HCT116 (cell line): ENCODE measurements around the gene TMTC2. TPM values are rescaled to one million over a fixed set of nuclear protein-coding genes. Genes with fewer than 3 reads are reported as not detected.

Experiments
- ATAC-seq: fragments of 200-7000 bp; cut with Tn5 transposase; 2 replicates; pipeline ENCODE4 v1.9.1; 2020; ENCODE audit warnings: mild to moderate bottlenecking, moderate library complexity
- BruUV-seq: library from RNA; stranded (reverse); fragments of 400-500 nt; replicated peaks from 2 replicates; lab custom pipeline; 2021; lab: Mats Ljungman, UMichigan
- CTCF ChIA-PET: fragments of 300-600 bp; sonication (Branson Sonifier 250); formaldehyde crosslinking; loops from one replicate; lab custom pipeline; 2021; ENCODE audit warnings: antibody characterized with exemption; lab: Charles Lee
- POLR2A ChIA-PET: fragments of 300-600, 350-600 bp; sonication (Branson Sonifier 250); formaldehyde crosslinking; loops from one replicate; lab custom pipeline; 2021; ENCODE audit warnings: antibody characterized with exemption; lab: Charles Lee
- RAD21 ChIA-PET, 2 experiments: fragments of 300-600 bp; sonication (Branson Sonifier 250); formaldehyde crosslinking; loops; one replicate each; lab custom pipeline; 2023; ENCODE audit warnings: low total read pairs in 2 of 2; ENCODE audit not compliant: uncharacterized antibody in 2 of 2, unreplicated experiment in 2 of 2, low non-redundant PET in 1 of 2; lab: Charles Lee
- DNase-seq: peaks from one replicate; pipeline ENCODE4 v3.0.0-alpha.2; 2010; ENCODE audit warnings: low read depth, low spot score
- H2AFZ ChIP-seq: fragments of 200-600 bp; shearing (Covaris generic), sonication (generic); 2 replicates; pipeline ENCODE4 v1.6.1; 2017; ENCODE audit warnings: low read depth, mixed run types, mixed read lengths, antibody characterized with exemption, low read length; ENCODE audit not compliant: poor library complexity, severe bottlenecking
- H3K27ac ChIP-seq: 2 replicates; pipeline ENCODE4 v1.5.1; 2012; ENCODE audit warnings: low read depth, low read length
- H3K27me3 ChIP-seq: fragments of 200-600 bp; sonication (generic); 2 replicates; pipeline ENCODE4 v1.6.1; 2016; ENCODE audit warnings: mixed run types, low read length, mixed read lengths; ENCODE audit not compliant: insufficient read depth
- H3K36me3 ChIP-seq, 2 experiments: fragments of 200-500 bp in 1 of 2; fragments of 200-600 bp in 1 of 2; sonication (Bioruptor generic) in 1 of 2; sonication (generic) in 1 of 2; 2 replicates each; pipeline versions ENCODE4 v1.5.1 to v1.6.1; 2014 to 2016; ENCODE audit warnings: low read length in 2 of 2, inconsistent platforms in 1 of 2, mixed read lengths in 1 of 2, mixed run types in 1 of 2; ENCODE audit not compliant: insufficient read depth in 2 of 2, control insufficient read depth in 1 of 2
- H3K4me1 ChIP-seq, 2 experiments: fragments of 200-600 bp in 1 of 2; sonication (generic) in 1 of 2; 2 replicates each; pipeline versions ENCODE4 v1.5.1 to v1.6.1; 2012 to 2017; ENCODE audit warnings: low read length in 2 of 2, inconsistent platforms in 1 of 2, mild to moderate bottlenecking in 1 of 2, mixed read lengths in 1 of 2, mixed run types in 1 of 2, moderate library complexity in 1 of 2; ENCODE audit not compliant: insufficient read depth in 2 of 2, control insufficient read depth in 1 of 2
- H3K4me2 ChIP-seq: fragments of 200-600 bp; sonication (generic); 2 replicates; pipeline ENCODE4 v1.6.1; 2017; ENCODE audit warnings: mixed run types, low read length, mixed read lengths
- H3K4me3 ChIP-seq, 2 experiments: fragments of 200-600 bp in 1 of 2; sonication (generic) in 1 of 2; replicated peaks in 1 of 2; 2 replicates each; pipeline ENCODE4 v1.5.1; 2011 to 2016; ENCODE audit warnings: low read length in 2 of 2, control low read depth in 1 of 2, low read depth in 1 of 2, mild to moderate bottlenecking in 1 of 2, mixed read lengths in 1 of 2, mixed run types in 1 of 2
- H3K79me2 ChIP-seq: fragments of 200-600 bp; sonication (generic); 2 replicates; pipeline ENCODE4 v1.6.1; 2017; ENCODE audit warnings: mild to moderate bottlenecking, mixed run types, low read length, moderate library complexity, mixed read lengths; ENCODE audit not compliant: insufficient read depth
- H3K9ac ChIP-seq: fragments of 200-600 bp; sonication (generic); 2 replicates; pipeline ENCODE4 v1.6.1; 2016; ENCODE audit warnings: low read length, mixed read lengths
- H3K9me2 ChIP-seq: fragments of 200-600 bp; sonication (generic), shearing (Covaris generic); 2 replicates; pipeline ENCODE4 v1.6.1; 2017; ENCODE audit warnings: mixed run types, mild to moderate bottlenecking, moderate library complexity; ENCODE audit not compliant: insufficient read depth
- H3K9me3 ChIP-seq, 2 experiments: fragments of 200-500 bp in 1 of 2; fragments of 200-600 bp in 1 of 2; sonication (Bioruptor generic) in 1 of 2; sonication (generic) in 1 of 2; 2 replicates each; pipeline ENCODE4 v1.6.1; 2014 to 2017; ENCODE audit warnings: low read length in 2 of 2, mixed read lengths in 2 of 2, inconsistent platforms in 1 of 2, low read depth in 1 of 2, mild to moderate bottlenecking in 1 of 2, mixed run types in 1 of 2, moderate library complexity in 1 of 2; ENCODE audit not compliant: control insufficient read depth in 1 of 2, insufficient read depth in 1 of 2
- H4K20me1 ChIP-seq: fragments of 200-600 bp; sonication (generic), shearing (Covaris generic); 2 replicates; pipeline ENCODE4 v1.6.1; 2017; ENCODE audit warnings: mixed run types, mild to moderate bottlenecking, moderate library complexity; ENCODE audit not compliant: insufficient read depth
- CBX3 ChIP-seq: IDR thresholded peaks from 2 replicates; pipeline ENCODE4 v1.6.1; 2012; ENCODE audit warnings: low read depth
- CEBPB ChIP-seq: IDR thresholded peaks from 2 replicates; pipeline ENCODE4 v1.6.1; 2012; ENCODE audit warnings: low read depth
- ELF1 ChIP-seq: IDR thresholded peaks from 2 replicates; pipeline ENCODE4 v1.6.1; 2012; ENCODE audit warnings: low read depth, borderline replicate concordance
- EZH2phosphoT487 ChIP-seq: fragments of 200-600 bp; IDR thresholded peaks from 2 replicates; pipeline ENCODE4 v1.6.1; 2018; ENCODE audit warnings: antibody characterized with exemption, borderline replicate concordance
- JUND ChIP-seq: IDR thresholded peaks from 2 replicates; pipeline ENCODE4 v1.6.1; 2012
- POLR2A ChIP-seq: IDR thresholded peaks from 2 replicates; pipeline ENCODE4 v1.7.0; 2011; ENCODE audit warnings: borderline replicate concordance; ENCODE audit not compliant: insufficient read depth, insufficient read length; ENCODE audit errors: extremely low read depth
- RAD21 ChIP-seq: IDR thresholded peaks from 2 replicates; pipeline ENCODE4 v1.6.1; 2012; ENCODE audit warnings: low read depth, mild to moderate bottlenecking
- REST ChIP-seq: IDR thresholded peaks from 2 replicates; pipeline ENCODE4 v1.6.1; 2012; ENCODE audit warnings: low read depth
- SP1 ChIP-seq: IDR thresholded peaks from 2 replicates; pipeline ENCODE4 v1.6.1; 2012; ENCODE audit warnings: low read depth
- SRF ChIP-seq: IDR thresholded peaks from 2 replicates; pipeline ENCODE4 v1.6.1; 2012; ENCODE audit warnings: low read depth
- TCF7L2 ChIP-seq: IDR thresholded peaks from 2 replicates; pipeline ENCODE4 v1.7.0; 2011; ENCODE audit warnings: borderline replicate concordance, inconsistent platforms; ENCODE audit not compliant: insufficient read depth, insufficient read length; ENCODE audit errors: extremely low read depth
- ZFX ChIP-seq: fragments of 450-650 bp; IDR thresholded peaks from 2 replicates; pipeline ENCODE4 v1.6.1; 2017
- ZNF274 ChIP-seq: fragments of 200-500 bp; sonication (Bioruptor generic); IDR thresholded peaks from 2 replicates; pipeline ENCODE4 v1.6.1; 2014; ENCODE audit warnings: mild to moderate bottlenecking, low read depth, low read length, inconsistent platforms
- intact Hi-C: fragments of 100-400 bp; cut with micrococcal nuclease; formaldehyde crosslinking; loops from 2 replicates; pipeline ENCODE4 v1.10.0; 2022
- total RNA-seq: library from RNA; stranded (reverse); gene quantifications from one replicate; pipeline ENCODE4 v1.2.1, GENCODE V29; 2021; ENCODE audit not compliant: unreplicated experiment

Gene TMTC2
- total RNA-seq, 1 experiment from 2014 or later = 11.5 TPM

GRCh38 chr12:83049306-83049705, 362.6 kb downstream of the TMTC2 start:
- TF ChIP-seq REST = no peak
- TF ChIP-seq EZH2phosphoT487 = no peak
- no peak for TF ChIP-seq RAD21
- no peak for TF ChIP-seq CEBPB
- no peak for TF ChIP-seq ZFX
- no peak for TF ChIP-seq JUND
- Histone ChIP-seq H3K9me3 (no peaks in the 10 kb centered on the region), H3K4me3 (no peak overlapping the region), H3K36me3 (no peaks in the 10 kb centered on the region), H3K79me2 (no peaks in the 10 kb centered on the region), H3K27ac (no peak overlapping the region), H3K9me2 (no peaks in the 10 kb centered on the region), H3K27me3 (no peaks in the 10 kb centered on the region), H2AFZ (no peak overlapping the region), H3K9ac (no peak overlapping the region), H3K4me1 (no peaks in the 10 kb centered on the region), H3K4me2 (no peak overlapping the region), H4K20me1 (no peaks in the 10 kb centered on the region)
- ChIA-PET POLR2A (no interaction called here), CTCF (no interaction called here), RAD21 (no interaction called here)
- no peak for ATAC-seq
- no peak for DNase-seq
- no TSS peak for BruUV-seq
- intact Hi-C loops = no loop called here

GRCh38 chr12:83052890-83053541, 366.3 kb downstream of the TMTC2 start:
- no peak for ATAC-seq
- no TSS peak for BruUV-seq
- Histone ChIP-seq H3K4me1 (no peaks in the 10 kb centered on the region), H4K20me1 (no peaks in the 10 kb centered on the region), H3K9me2 (no peaks in the 10 kb centered on the region), H3K9ac (no peak overlapping the region)
- DNase-seq = no peak
- CTCF ChIA-PET = no interaction called here
- TF ChIP-seq CBX3 (no peak), POLR2A (no peak), EZH2phosphoT487 (no peak), ELF1 (no peak), SRF (no peak), SP1 (no peak), JUND (no peak), CEBPB (no peak), TCF7L2 (no peak), ZNF274 (no peak)
- TF ChIP-seq, all 23 proteins: peak for 0
- Histone ChIP-seq H3K79me2 (no peaks in the 10 kb centered on the region), H3K27me3 (no peaks in the 10 kb centered on the region), H2AFZ (no peak overlapping the region), H3K9me3 (no peaks in the 10 kb centered on the region), H3K4me2 (no peak overlapping the region), H3K36me3 (no peaks in the 10 kb centered on the region), H3K27ac (no peak overlapping the region), H3K4me3 (no peak overlapping the region)
- RAD21 ChIA-PET = no interaction called here
- POLR2A ChIA-PET = no interaction called here
- intact Hi-C loops = no loop called here
